Measurements from ENCODE around the gene CD99L2. TPM values are rescaled to one million over a fixed set of nuclear protein-coding genes. Genes with fewer than 3 reads are reported as not detected.

The CD99L2 gene
- total and polyA plus RNA-seq, 4 experiments from 2014 or later, result 10.0 to 17.3 (median 14.5) TPM

DNA sequence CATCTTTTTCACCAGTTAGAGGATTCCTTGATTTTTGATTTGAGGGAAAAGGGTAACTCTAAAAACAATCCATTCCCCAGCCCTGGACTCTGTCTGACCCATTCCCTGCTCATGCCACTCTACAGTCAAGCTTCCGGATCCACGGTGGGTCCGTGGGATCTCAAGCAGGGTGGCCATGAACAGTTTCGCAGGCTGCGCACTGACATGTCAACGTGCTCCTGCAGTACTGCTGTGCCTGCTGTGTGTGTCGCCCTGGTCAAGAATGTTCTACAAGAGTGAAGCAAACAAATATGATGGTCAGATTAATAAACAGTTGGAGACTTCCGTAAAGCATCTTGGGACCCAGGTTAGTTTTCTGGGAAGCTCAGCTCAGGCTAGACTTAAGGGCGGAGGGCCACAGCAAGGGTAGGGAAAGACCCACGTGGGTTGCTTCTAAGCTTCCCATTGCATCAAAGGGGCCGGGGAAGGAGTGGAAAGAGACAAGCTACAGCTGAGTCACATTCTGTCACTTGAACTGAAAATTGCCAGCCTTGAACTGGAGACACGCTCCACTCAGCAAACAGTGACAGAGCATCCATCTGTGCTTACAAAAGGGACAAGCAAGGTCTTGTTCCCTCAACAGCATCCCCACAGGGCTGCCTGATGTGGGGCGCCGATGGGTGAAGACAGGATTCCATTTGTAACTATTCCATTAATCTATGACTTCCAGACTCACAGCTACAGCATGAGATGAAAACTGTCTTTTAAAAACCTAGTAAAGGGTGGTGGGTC lies 123.5 kb downstream of the CD99L2 start:
- no peak overlapping the region for H3K27ac ChIP-seq (ENCODE audit: low read depth, low read length)
- H3K27ac Mint-ChIP-seq, result peak overlapping the region in 1 of 7 donors; percentile 52
- POLR2A ChIA-PET (ENCODE audit: partially characterized antibody), result no interaction called here
- H3K27me3 ChIP-seq (ENCODE audit: insufficient read depth, low read length), result no peaks in the 10 kb centered on the region
- H3K27me3 Mint-ChIP-seq, result no peaks in the 10 kb centered on the region
- H3K9me3 ChIP-seq (ENCODE audit: control insufficient read depth in 1 of 2, low read length in 2 of 2), result no peaks in the 10 kb centered on the region
- intact Hi-C loops (cut with micrococcal nuclease), result no loop called here
- peaks cover 0 to 3% of the 10 kb centered on the region in 2 donors for H3K36me3 Mint-ChIP-seq
- CTCF ChIA-PET (ENCODE audit: partially characterized antibody), result interaction anchor here (4.8 kb wide), 1 partner anchor 307 kb away, joined by 23 read pairs; no protein-coding TSS in a partner anchor
- no peaks in the 10 kb centered on the region for H3K36me3 ChIP-seq (ENCODE audit: insufficient read depth, low read length)
- peaks cover 0 to 1% (median under 1%) of the 10 kb centered on the region in 4 donors for H3K4me1 Mint-ChIP-seq
- no peak overlapping the region for H3K4me3 ChIP-seq (ENCODE audit: low read length in 2 of 2)
- H3K9me3 Mint-ChIP-seq, result peaks cover 0 to under 1% (median 0%) of the 10 kb centered on the region in 8 donors
- DNase-seq, result no peak
- H3K4me1 ChIP-seq (ENCODE audit: insufficient read depth, low read length), result no peaks in the 10 kb centered on the region
- H3K4me3 Mint-ChIP-seq, result no peak overlapping the region

DNA sequence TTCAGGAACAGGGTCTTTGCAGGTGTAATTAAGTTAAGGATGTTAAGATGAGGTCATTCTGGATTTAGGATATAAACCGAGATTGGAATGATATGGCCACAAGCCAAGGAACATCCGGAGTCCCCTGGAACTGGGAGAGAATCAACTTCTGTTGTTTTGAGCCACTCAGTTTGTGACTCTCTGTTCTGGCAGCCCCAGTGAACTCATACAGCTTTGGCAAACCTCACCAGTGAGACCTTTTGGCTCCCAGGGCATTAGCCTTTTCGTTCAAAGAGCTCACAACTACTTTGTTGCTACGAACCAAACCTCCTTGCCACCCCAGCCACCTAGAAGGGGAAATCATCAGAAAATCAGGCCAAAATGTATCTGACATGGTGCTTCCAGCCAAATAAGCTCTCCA lies 124.8 kb downstream of the CD99L2 start:
- Histone ChIP-seq H3K27me3 (ENCODE audit: insufficient read depth, low read length) (no peaks in the 10 kb centered on the region), H3K36me3 (ENCODE audit: insufficient read depth, low read length) (no peaks in the 10 kb centered on the region), H3K27ac (ENCODE audit: low read depth, low read length) (no peak overlapping the region), H3K4me3 (ENCODE audit: low read length in 2 of 2) (no peak overlapping the region), H3K4me1 (ENCODE audit: insufficient read depth, low read length) (no peaks in the 10 kb centered on the region), H3K9me3 (ENCODE audit: control insufficient read depth in 1 of 2, low read length in 2 of 2) (no peaks in the 10 kb centered on the region)
- H3K9me3 Mint-ChIP-seq, result no peaks in the 10 kb centered on the region
- H3K27ac Mint-ChIP-seq, result no peak overlapping the region
- no peaks in the 10 kb centered on the region for H3K27me3 Mint-ChIP-seq
- POLR2A ChIA-PET (ENCODE audit: partially characterized antibody), result no interaction called here
- CTCF ChIA-PET (ENCODE audit: partially characterized antibody), result interaction anchor here (7.2 kb wide), 1 partner anchor 308 kb away, joined by 133 read pairs; no protein-coding TSS in a partner anchor
- H3K36me3 Mint-ChIP-seq, result peaks cover 0 to 3% of the 10 kb centered on the region in 2 donors
- intact Hi-C loops (cut with micrococcal nuclease), result no loop called here
- no peak overlapping the region for H3K4me3 Mint-ChIP-seq
- DNase-seq, result no peak
- peaks cover 0 to 1% (median 0%) of the 10 kb centered on the region in 4 donors for H3K4me1 Mint-ChIP-seq

DNA sequence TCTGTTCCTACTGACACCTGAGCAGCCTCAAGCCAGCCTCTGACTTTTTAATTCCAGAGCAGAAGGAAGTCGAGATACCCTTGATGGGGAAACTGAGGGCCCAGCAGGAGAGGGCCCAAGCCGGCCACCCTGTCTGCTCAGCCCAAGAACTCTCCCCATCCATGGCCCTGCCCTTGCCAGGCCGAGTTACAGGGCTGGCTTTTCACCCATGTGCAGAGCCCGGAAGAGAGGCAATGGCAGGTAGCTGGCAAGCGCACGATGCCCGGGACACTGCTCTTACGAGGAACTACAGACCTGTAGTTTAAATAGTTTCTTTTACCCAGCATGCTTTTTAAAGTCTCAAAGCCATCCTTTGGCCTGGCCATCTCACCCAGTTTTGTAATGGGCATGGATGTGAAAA lies 125.4 kb downstream of the CD99L2 start:
- peaks cover 0 to 3% of the 10 kb centered on the region in 2 donors for H3K36me3 Mint-ChIP-seq
- H3K9me3 ChIP-seq (ENCODE audit: control insufficient read depth in 1 of 2, low read length in 2 of 2), result no peaks in the 10 kb centered on the region
- H3K27ac ChIP-seq (ENCODE audit: low read depth, low read length), result no peak overlapping the region
- no peak overlapping the region for H3K27ac Mint-ChIP-seq
- no peak overlapping the region for H3K4me3 Mint-ChIP-seq
- ChIA-PET POLR2A (ENCODE audit: partially characterized antibody) (no interaction called here), CTCF (ENCODE audit: partially characterized antibody) (interaction anchor here (0.7 to 7.2 kb wide), 2 partner anchors 309 to 493 kb away, joined by 3 to 133 read pairs; no protein-coding TSS in a partner anchor)
- no peaks in the 10 kb centered on the region for H3K4me1 ChIP-seq (ENCODE audit: insufficient read depth, low read length)
- no peaks in the 10 kb centered on the region for H3K27me3 ChIP-seq (ENCODE audit: insufficient read depth, low read length)
- no peaks in the 10 kb centered on the region for H3K27me3 Mint-ChIP-seq
- H3K4me3 ChIP-seq (ENCODE audit: low read length in 2 of 2), result no peak overlapping the region
- no peaks in the 10 kb centered on the region for H3K36me3 ChIP-seq (ENCODE audit: insufficient read depth, low read length)
- DNase-seq, result no peak
- peaks cover 0 to 1% (median 0%) of the 10 kb centered on the region in 4 donors for H3K4me1 Mint-ChIP-seq
- intact Hi-C loops (cut with micrococcal nuclease), result no loop called here
- no peaks in the 10 kb centered on the region for H3K9me3 Mint-ChIP-seq

DNA sequence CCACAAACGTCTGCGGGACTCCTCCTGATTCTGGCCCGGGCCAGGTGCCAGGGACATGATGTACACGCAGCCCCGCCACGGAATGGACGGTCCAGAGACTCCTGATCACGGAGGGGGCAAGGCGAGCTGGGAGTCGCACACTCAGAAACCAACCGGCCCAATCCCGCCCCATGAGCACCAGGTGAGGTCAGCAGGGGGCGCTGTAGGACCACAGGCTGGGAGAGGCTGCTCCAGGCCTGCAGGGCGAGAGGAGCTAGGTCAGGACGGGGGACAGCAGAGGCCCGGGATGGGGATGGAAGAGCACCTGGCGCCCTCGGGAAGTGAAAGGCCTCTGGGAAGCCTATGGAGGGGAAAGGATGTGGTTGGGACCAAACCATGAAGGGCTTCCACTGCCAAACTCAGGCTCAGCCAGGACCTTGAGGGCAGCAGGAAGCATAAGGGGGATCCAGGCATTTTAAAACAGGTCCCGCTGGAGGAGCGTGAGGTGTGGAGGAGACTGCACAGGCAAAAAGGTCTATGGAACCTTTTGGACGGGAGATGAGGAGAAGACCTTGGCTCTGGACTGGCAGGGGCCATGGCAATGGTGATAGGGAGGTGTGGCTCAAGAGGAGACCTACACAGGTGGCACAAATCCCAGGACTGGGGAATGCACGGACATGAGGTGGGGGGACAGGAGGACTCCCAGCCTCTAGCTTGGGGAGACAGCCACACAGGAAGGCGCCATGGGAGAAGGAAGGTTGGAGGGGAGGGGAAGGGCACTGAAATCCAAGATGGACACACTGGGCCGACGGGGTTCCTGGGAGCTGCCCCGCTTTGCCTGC lies 126.1 kb downstream of the CD99L2 start:
- no peaks in the 10 kb centered on the region for H3K9me3 ChIP-seq (ENCODE audit: control insufficient read depth in 1 of 2, low read length in 2 of 2)
- POLR2A ChIA-PET (ENCODE audit: partially characterized antibody), result no interaction called here
- peak; percentile 53 to 61 (median 59) for DNase-seq
- no peaks in the 10 kb centered on the region for H3K27me3 ChIP-seq (ENCODE audit: insufficient read depth, low read length)
- no peak overlapping the region for H3K27ac Mint-ChIP-seq
- H3K4me1 Mint-ChIP-seq, result peaks cover 0 to 2% (median under 1%) of the 10 kb centered on the region in 4 donors
- no peak overlapping the region for H3K4me3 ChIP-seq (ENCODE audit: low read length in 2 of 2)
- intact Hi-C loops (cut with micrococcal nuclease), result loop anchor here (1.0 kb wide), 1 partner anchor 310 kb away; no protein-coding TSS in a partner anchor
- no peaks in the 10 kb centered on the region for H3K9me3 Mint-ChIP-seq
- no peaks in the 10 kb centered on the region for H3K4me1 ChIP-seq (ENCODE audit: insufficient read depth, low read length)
- no peak overlapping the region for H3K4me3 Mint-ChIP-seq
- H3K36me3 Mint-ChIP-seq, result peaks cover 0 to 3% of the 10 kb centered on the region in 2 donors
- H3K36me3 ChIP-seq (ENCODE audit: insufficient read depth, low read length), result no peaks in the 10 kb centered on the region
- no peak overlapping the region for H3K27ac ChIP-seq (ENCODE audit: low read depth, low read length)
- CTCF ChIA-PET (ENCODE audit: partially characterized antibody), result interaction anchor here (0.6 to 7.2 kb wide), 8 partner anchors 9 to 492 kb away, joined by 3 to 133 read pairs (median 4); no protein-coding TSS in a partner anchor
- no peaks in the 10 kb centered on the region for H3K27me3 Mint-ChIP-seq

DNA sequence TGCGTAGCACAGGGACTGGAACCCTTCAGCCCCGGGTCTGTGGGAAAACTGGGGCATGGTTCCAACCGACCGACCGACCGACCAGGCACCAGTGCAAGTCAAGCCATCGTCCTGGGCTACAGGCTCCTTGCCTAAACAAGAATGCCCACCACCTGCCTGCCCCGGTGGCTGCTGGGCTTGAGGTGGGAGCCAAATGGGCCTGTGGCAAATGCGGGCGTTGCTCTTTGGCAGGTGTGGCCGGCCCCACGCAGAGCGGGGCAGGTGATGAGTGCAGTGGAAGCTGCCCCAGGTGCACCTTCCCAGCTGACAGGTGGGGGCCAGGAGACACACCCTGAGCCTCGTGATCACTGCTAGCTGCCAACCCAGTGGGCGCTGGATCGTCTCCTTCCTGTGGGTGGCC lies 127.4 kb downstream of the CD99L2 start:
- Mint-ChIP-seq H3K9me3 (no peaks in the 10 kb centered on the region), H3K4me3 (no peak overlapping the region), H3K4me1 (peaks cover 0 to 2% (median under 1%) of the 10 kb centered on the region in 4 donors), H3K36me3 (peaks cover 0 to 5% of the 10 kb centered on the region in 2 donors), H3K27me3 (no peaks in the 10 kb centered on the region), H3K27ac (no peak overlapping the region)
- DNase-seq, result no peak
- no peaks in the 10 kb centered on the region for H3K4me1 ChIP-seq (ENCODE audit: insufficient read depth, low read length)
- no peak overlapping the region for H3K27ac ChIP-seq (ENCODE audit: low read depth, low read length)
- ChIA-PET POLR2A (ENCODE audit: partially characterized antibody) (no interaction called here), CTCF (ENCODE audit: partially characterized antibody) (interaction anchor here (1.0 to 7.2 kb wide), 3 partner anchors 8 to 311 kb away, joined by 3 to 133 read pairs (median 7); no protein-coding TSS in a partner anchor)
- intact Hi-C loops (cut with micrococcal nuclease), result no loop called here
- H3K4me3 ChIP-seq (ENCODE audit: low read length in 2 of 2), result no peak overlapping the region
- H3K27me3 ChIP-seq (ENCODE audit: insufficient read depth, low read length), result no peaks in the 10 kb centered on the region
- no peaks in the 10 kb centered on the region for H3K36me3 ChIP-seq (ENCODE audit: insufficient read depth, low read length)
- H3K9me3 ChIP-seq (ENCODE audit: control insufficient read depth in 1 of 2, low read length in 2 of 2), result no peaks in the 10 kb centered on the region

DNA sequence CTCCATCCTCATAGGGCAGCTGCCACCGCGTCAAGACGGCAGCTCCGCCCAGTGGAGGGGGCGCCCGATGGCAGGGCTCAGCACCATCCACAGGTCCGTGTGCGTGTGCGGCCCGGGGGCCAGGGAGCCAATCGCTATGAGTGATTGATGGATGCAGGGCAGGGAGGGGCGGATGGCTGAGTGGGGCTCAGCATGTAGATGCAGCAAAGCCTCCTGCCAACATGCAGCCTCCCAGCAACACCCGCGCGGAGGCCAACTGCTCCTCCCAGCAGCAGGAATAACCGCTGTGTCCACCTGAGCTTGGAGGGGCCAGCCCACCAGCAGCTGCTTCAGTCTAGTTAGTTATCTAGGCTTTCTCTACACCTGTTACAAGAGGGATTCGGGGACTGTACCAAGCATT lies 127.8 kb downstream of the CD99L2 start:
- H3K36me3 Mint-ChIP-seq, result peaks cover 0 to 5% of the 10 kb centered on the region in 2 donors
- Histone ChIP-seq H3K36me3 (ENCODE audit: insufficient read depth, low read length) (no peaks in the 10 kb centered on the region), H3K9me3 (ENCODE audit: control insufficient read depth in 1 of 2, low read length in 2 of 2) (no peaks in the 10 kb centered on the region), H3K27me3 (ENCODE audit: insufficient read depth, low read length) (no peaks in the 10 kb centered on the region), H3K4me3 (ENCODE audit: low read length in 2 of 2) (no peak overlapping the region), H3K27ac (ENCODE audit: low read depth, low read length) (no peak overlapping the region), H3K4me1 (ENCODE audit: insufficient read depth, low read length) (no peaks in the 10 kb centered on the region)
- no peak overlapping the region for H3K4me3 Mint-ChIP-seq
- H3K27me3 Mint-ChIP-seq, result no peaks in the 10 kb centered on the region
- no peaks in the 10 kb centered on the region for H3K9me3 Mint-ChIP-seq
- ChIA-PET POLR2A (ENCODE audit: partially characterized antibody) (no interaction called here), CTCF (ENCODE audit: partially characterized antibody) (interaction anchor here (1.0 to 7.2 kb wide), 2 partner anchors 306 to 311 kb away, joined by 3 to 133 read pairs; no protein-coding TSS in a partner anchor)
- intact Hi-C loops (cut with micrococcal nuclease), result no loop called here
- H3K27ac Mint-ChIP-seq, result no peak overlapping the region
- peaks cover 0 to 2% (median under 1%) of the 10 kb centered on the region in 4 donors for H3K4me1 Mint-ChIP-seq
- no peak for DNase-seq

DNA sequence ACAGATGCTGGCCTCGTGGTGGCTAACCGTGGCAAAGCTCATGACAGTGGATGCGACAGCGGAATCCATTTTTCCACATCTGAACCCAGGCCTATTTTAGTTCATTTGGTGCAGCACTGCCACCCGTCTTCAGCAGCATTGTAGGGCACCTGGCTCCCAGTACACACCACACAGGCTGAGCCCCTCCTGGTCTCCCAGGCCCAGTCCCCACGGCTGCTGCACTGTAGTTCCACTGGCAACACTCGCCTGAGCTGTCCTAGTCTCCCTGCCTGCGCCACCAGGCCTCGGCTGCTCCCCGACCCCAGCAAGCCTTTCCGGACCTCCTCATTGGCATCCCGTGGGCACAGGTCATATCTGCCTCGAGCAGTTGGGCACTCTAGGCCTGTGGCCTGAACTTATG lies 129.1 kb downstream of the CD99L2 start:
- peaks cover 0 to 5% of the 10 kb centered on the region in 2 donors for H3K36me3 Mint-ChIP-seq
- H3K27ac Mint-ChIP-seq, result no peak overlapping the region
- H3K4me3 Mint-ChIP-seq, result no peak overlapping the region
- Histone ChIP-seq H3K36me3 (ENCODE audit: insufficient read depth, low read length) (no peaks in the 10 kb centered on the region), H3K27ac (ENCODE audit: low read depth, low read length) (no peak overlapping the region), H3K9me3 (ENCODE audit: control insufficient read depth in 1 of 2, low read length in 2 of 2) (no peaks in the 10 kb centered on the region), H3K27me3 (ENCODE audit: insufficient read depth, low read length) (no peaks in the 10 kb centered on the region), H3K4me3 (ENCODE audit: low read length in 2 of 2) (no peak overlapping the region), H3K4me1 (ENCODE audit: insufficient read depth, low read length) (no peaks in the 10 kb centered on the region)
- H3K4me1 Mint-ChIP-seq, result peaks cover 0 to 2% (median under 1%) of the 10 kb centered on the region in 4 donors
- H3K9me3 Mint-ChIP-seq, result no peaks in the 10 kb centered on the region
- DNase-seq, result no peak
- H3K27me3 Mint-ChIP-seq, result no peaks in the 10 kb centered on the region
- intact Hi-C loops (cut with micrococcal nuclease), result no loop called here
- CTCF ChIA-PET (ENCODE audit: partially characterized antibody), result interaction anchor here (7.2 kb wide), 1 partner anchor 312 kb away, joined by 133 read pairs; no protein-coding TSS in a partner anchor
- POLR2A ChIA-PET (ENCODE audit: partially characterized antibody), result no interaction called here

Data from CD4-positive, alpha-beta memory T cell (primary cell).